Measurements from ENCODE around the gene SYDE1. TPM values are rescaled to one million over a fixed set of nuclear protein-coding genes. Genes with fewer than 3 reads are reported as not detected.
A peak's percentile ranks its signal among the peaks of the same experiment; 100 is the strongest.

Gene SYDE1
- total and polyA plus RNA-seq, 2 donors from 2014 or later = 13.9 to 26.9 TPM

- no peak for TF ChIP-seq CTCF (IDR thresholded peaks at IDR 0.05; ENCODE audit: borderline replicate concordance, extremely low read depth, insufficient read depth)
- Histone ChIP-seq H3K4me1 (ENCODE audit: control insufficient read depth in 2 of 3, insufficient read depth in 2 of 3, low read depth in 1 of 3, low read length in 3 of 3) (no peaks in the 10 kb centered on the region), H3K27me3 (ENCODE audit: control insufficient read depth, insufficient read depth, low read length) (no peaks in the 10 kb centered on the region), H3K27ac (ENCODE audit: low read depth in 2 of 2, low read length in 2 of 2) (no peak within 1 kb of the TSS), H3K9ac (ENCODE audit: low read length in 3 of 3) (no peak within 1 kb of the TSS), H3K36me3 (ENCODE audit: control insufficient read depth in 2 of 3, insufficient read depth in 3 of 3, low read length in 3 of 3) (no peaks in the 10 kb centered on the region), H3K9me3 (ENCODE audit: control insufficient read depth in 2 of 3, insufficient read depth in 1 of 3, low read length in 3 of 3) (no peaks in the 10 kb centered on the region), H3K4me3 (ENCODE audit: low read length in 3 of 3) (no peak within 1 kb of the TSS)
- FAIRE-seq (no peak), DNase-seq (no peak)
- intact Hi-C loops (cut with DNase I) = loop anchor here (10.0 kb wide), 1 partner anchor 473 kb away; no protein-coding TSS in a partner anchor
Observed at GRCh38 chr19:15081911-15082310, 25.3 kb upstream of the SYDE1 start, which contains the start of gene OR1I1. TSS of gene OR1I1 (plus strand) at chr19:15082211. CDS start at chr19:15087066, 4,855 bp downstream.

DNA sequence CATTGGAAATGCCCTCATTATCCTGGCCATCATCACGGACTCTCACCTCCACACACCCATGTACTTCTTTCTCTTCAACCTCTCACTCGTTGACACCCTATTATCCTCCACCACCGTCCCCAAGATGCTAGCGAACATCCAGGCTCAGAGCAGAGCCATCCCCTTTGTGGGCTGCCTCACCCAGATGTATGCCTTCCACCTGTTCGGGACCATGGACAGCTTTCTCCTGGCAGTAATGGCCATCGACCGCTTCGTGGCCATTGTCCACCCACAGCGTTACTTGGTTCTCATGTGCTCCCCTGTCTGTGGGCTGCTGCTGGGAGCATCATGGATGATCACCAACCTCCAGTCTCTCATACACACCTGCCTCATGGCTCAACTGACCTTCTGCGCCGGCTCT lies 20.0 kb upstream of the SYDE1 start:
- no peak for FAIRE-seq
- H3K4me1 ChIP-seq (ENCODE audit: control insufficient read depth in 2 of 3, insufficient read depth in 2 of 3, low read depth in 1 of 3, low read length in 3 of 3) = peaks cover 0 to 2% (median 0%) of the 10 kb centered on the region in 3 donors
- intact Hi-C loops (cut with DNase I) = loop anchor here (10.0 kb wide), 1 partner anchor 468 kb away; no protein-coding TSS in a partner anchor
- DNase-seq = no peak
- no peaks in the 10 kb centered on the region for H3K9me3 ChIP-seq (ENCODE audit: control insufficient read depth in 2 of 3, insufficient read depth in 1 of 3, low read length in 3 of 3)
- no peak overlapping the region for H3K9ac ChIP-seq (ENCODE audit: low read length in 3 of 3)
- H3K27ac ChIP-seq (ENCODE audit: low read depth in 2 of 2, low read length in 2 of 2) = no peak overlapping the region
- H3K27me3 ChIP-seq (ENCODE audit: control insufficient read depth, insufficient read depth, low read length) = peaks cover 2% of the 10 kb centered on the region
- no peaks in the 10 kb centered on the region for H3K36me3 ChIP-seq (ENCODE audit: control insufficient read depth in 2 of 3, insufficient read depth in 3 of 3, low read length in 3 of 3)
- no peak for TF ChIP-seq CTCF (IDR thresholded peaks at IDR 0.05; ENCODE audit: borderline replicate concordance, extremely low read depth, insufficient read depth)
- H3K4me3 ChIP-seq (ENCODE audit: low read length in 3 of 3) = no peak overlapping the region

DNA sequence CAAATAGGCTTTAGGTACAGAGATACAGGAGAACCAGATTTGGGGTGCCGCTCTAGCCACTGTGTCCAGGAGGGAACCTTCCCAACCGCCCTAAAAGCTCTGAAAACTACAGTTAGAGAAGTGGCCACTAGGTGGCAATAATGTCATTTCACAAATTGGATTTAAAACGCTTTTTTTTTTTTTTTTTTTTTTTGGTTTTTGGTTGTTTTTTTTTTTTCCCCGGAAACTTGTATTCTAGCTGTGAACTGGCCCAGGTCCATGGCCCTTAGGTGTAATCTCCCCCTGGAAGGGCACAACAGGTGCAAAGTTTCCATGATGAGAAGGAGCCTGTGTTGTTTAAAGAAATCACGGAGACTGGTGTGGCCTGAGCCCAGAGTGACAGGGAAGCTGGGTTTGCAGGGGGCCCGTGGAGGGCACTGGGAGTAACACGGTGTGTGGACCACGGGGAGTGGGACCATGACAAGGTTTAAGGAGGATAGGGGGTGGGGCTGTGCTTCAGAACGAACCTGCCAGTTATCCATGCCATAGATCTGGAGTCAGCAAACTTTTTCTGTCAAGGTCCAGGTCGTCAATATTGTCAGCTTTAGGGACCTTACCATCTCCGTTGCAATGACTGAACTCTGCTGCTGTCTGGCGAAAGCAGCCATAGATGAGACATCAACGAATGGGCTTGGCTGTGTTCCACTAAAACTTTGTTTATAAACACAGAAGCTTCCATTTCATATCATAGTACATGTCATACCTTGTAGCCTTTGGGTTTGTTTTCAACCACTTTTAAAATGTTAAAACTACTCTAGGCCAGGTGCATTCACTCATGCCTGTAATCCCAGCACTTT lies 15.1 kb upstream of the SYDE1 start:
- DNase-seq = peak in 4 of 5 donors; percentile 34 to 89 (median 64)

More for the DNA sequence above, 15.1 kb upstream of the SYDE1 start:
- peaks cover 2% of the 10 kb centered on the region for H3K27me3 ChIP-seq (ENCODE audit: control insufficient read depth, insufficient read depth, low read length)
- peak overlapping the region in 1 of 3 donors; percentile 9 for H3K4me3 ChIP-seq (ENCODE audit: low read length in 3 of 3)
- intact Hi-C loops (cut with DNase I) = no loop called here
- no peak overlapping the region for H3K27ac ChIP-seq (ENCODE audit: low read depth in 2 of 2, low read length in 2 of 2)
- peaks cover 0 to 2% (median 0%) of the 10 kb centered on the region in 3 donors for H3K4me1 ChIP-seq (ENCODE audit: control insufficient read depth in 2 of 3, insufficient read depth in 2 of 3, low read depth in 1 of 3, low read length in 3 of 3)
- H3K9me3 ChIP-seq (ENCODE audit: control insufficient read depth in 2 of 3, insufficient read depth in 1 of 3, low read length in 3 of 3) = no peaks in the 10 kb centered on the region
- peak; percentile 70 for TF ChIP-seq CTCF (IDR thresholded peaks at IDR 0.05; ENCODE audit: borderline replicate concordance, extremely low read depth, insufficient read depth)
- H3K9ac ChIP-seq (ENCODE audit: low read length in 3 of 3) = peak overlapping the region in 1 of 3 donors; percentile 10
- H3K36me3 ChIP-seq (ENCODE audit: control insufficient read depth in 2 of 3, insufficient read depth in 3 of 3, low read length in 3 of 3) = no peaks in the 10 kb centered on the region
- peak; percentile 84 for FAIRE-seq

All from kidney (tissue), 14 donors.